HG03103 (cell line): Measurements from ENCODE around the gene ZFYVE16.
"Not testable (repeated sequence)": the region's sequence is repeated elsewhere in the genome, so short reads cannot be mapped to it uniquely, and the experiment has no call there.

ENCODE experiments used
- ATAC-seq: cut with Tn5 transposase; IDR thresholded peaks from one replicate; pipeline ENCODE4 v1.9.1; 2021; ENCODE audit warnings: low read depth; ENCODE audit not compliant: unreplicated experiment

The ZFYVE16 gene

GRCh38 chr5:80409367-80409966 lies 1.6 kb downstream of the ZFYVE16 start:
- no peak for ATAC-seq

DNA sequence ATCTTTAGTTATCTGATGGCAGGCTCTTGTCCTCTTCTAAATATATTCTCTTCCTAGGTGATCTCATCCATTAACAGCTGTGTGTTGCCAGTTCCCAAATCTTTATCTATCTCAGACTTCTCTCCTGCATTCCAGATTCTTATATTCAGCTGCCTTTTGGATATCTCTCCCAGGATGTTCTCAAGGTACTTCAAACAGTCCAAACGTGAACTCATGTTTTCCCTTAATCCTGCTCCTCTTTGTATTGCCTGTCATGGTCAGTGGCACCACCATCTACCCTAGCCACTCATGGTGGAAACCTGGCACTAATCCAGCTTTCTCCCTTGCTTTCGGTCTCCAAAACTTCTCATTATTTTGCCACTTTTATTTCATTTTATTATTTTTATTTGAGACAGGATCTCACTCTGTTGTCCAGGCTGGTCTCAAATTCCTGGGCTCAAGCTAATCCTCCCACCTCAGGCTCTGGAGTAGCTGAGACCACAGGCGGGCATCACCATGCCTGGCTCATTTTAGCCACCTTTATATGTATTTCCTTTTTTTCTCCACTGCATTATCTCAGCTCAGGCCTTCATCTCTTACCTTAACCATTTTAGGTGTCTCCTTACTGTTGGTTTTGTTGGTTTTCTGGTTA lies 3.8 kb downstream of the ZFYVE16 start:
- ATAC-seq = no peak

DNA sequence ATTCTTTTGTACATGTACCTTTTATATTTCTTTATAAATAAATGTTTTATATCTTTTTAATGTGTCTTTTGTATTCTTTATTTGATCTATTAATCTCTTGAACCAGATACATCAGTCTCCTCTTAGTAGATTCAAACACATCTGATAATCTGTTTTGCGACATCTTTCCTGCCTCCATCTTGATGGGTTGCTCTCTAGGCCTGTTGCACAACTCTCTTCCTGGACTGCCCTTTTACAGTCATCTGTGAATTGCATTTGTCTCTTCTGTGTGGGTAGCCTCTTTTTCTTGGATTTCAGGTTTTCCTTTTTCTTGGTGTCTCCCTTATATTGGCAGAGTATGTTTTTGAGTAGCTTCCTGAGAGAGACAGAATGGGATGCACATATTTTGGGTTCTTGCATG lies 6.2 kb downstream of the ZFYVE16 start:
- no peak for ATAC-seq

- no peak for ATAC-seq
These were observed 10.1 kb downstream of the ZFYVE16 start for GRCh38 chr5:80417973-80418372.

- not testable (repeated sequence) for ATAC-seq
These were observed 16.5 kb downstream of the ZFYVE16 start for GRCh38 chr5:80424365-80424764.

DNA sequence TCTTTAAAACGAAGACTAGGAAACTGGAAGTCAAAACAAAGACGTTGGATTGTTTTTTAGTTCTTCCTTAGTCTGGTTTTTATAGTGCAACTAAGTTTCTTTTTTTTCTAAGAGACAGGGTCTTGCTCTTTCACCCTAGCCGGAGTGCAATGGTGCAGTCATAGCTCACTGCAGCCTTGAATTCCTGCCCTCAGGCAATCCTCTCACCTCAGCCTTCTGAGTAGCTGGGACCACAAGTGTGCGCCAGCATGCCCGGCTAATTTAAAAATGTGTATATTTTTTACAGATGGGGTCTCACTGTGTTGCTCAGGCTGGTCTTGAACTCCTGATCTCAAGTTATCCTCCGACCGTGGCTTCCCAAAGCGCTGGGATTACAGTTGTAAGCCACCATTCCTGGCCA lies 27.6 kb downstream of the ZFYVE16 start:
- ATAC-seq = no peak

DNA sequence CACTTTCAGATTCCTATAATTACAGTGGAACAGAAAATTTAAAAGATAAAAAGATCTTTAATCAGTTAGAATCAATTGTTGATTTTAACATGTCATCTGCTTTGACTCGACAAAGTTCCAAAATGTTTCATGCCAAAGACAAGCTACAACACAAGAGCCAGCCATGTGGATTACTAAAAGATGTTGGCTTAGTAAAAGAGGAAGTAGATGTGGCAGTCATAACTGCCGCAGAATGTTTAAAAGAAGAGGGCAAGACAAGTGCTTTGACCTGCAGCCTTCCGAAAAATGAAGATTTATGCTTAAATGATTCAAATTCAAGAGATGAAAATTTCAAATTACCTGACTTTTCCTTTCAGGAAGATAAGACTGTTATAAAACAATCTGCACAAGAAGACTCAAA lies 29.5 kb downstream of the ZFYVE16 start:
- no peak for ATAC-seq

DNA sequence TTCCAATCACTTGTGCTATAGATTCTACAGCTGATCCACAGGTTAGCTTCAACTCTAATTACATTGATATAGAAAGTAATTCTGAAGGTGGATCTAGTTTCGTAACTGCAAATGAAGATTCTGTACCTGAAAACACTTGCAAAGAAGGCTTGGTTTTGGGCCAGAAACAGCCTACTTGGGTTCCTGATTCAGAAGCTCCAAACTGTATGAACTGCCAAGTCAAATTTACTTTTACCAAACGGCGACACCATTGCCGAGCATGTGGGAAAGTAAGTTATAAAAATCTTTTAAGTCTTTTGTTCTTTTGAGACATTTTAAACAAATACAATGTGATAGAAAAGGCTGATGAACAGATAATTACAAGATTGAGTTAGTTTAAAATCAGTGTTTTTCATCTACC lies 30.9 kb downstream of the ZFYVE16 start:
- no peak for ATAC-seq

DNA sequence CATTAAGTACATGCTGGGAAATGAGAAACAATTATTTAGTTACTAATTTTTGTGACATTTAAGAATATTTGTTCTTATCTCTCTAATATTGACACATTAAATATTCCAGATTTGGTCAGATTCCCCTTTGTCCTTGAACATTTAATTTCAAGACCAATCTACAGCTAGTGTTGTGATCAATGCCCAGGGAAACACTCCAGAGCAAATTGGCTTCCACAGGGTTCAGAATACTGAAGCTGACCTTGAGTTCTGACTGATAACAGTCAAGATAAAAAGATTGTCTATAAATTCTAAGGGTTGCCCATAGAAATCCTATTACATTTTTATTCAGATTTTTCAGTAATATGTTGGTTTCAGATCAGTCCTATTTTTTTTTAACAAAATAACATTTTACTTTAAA lies 31.3 kb downstream of the ZFYVE16 start:
- no peak for ATAC-seq

- ATAC-seq = no peak
These were observed 34.9 kb downstream of the ZFYVE16 start for GRCh38 chr5:80442742-80443141.

DNA sequence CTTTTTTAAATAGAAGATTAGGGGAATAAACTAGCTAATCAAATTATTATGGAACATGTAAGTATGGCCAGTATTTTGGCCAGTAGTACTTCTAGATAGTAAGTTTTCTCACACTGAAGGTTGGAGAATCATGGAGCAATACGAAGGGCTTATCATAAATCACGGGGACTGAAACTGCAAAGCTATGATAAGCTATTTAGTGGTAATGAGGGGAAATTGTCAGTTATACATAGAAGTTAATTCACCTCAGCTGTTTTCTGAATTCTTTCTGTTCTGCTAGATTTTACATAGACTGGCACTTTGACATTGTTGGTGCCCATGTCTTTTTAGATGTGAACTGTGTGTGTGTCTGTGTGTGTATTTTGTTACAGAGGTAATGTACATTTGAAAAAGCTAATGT lies 45.5 kb downstream of the ZFYVE16 start:
- ATAC-seq = no peak

- no peak for ATAC-seq
These were observed 55.4 kb downstream of the ZFYVE16 start for GRCh38 chr5:80463269-80463668.

GRCh38 chr5:80466669-80467485 lies 59.0 kb downstream of the ZFYVE16 start:
- no peak for ATAC-seq

DNA sequence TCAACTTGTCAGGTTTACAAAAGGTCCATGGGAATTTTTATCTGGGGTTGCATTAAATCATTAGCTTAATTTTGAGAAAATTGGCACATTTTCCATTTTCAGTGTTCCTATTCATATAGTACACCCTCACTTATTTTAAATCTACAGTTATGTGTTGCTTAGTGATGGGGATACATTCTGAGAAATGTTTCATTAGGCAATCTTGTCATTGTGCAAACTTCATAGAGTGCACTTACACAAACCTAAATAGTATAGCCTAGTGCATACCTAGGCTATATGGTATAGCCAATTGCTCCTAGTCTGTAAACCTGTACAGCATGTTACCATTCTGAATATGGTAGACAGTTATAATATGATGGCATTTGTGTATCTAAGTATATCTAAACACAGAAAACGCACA lies 60.3 kb downstream of the ZFYVE16 start:
- no peak for ATAC-seq

DNA sequence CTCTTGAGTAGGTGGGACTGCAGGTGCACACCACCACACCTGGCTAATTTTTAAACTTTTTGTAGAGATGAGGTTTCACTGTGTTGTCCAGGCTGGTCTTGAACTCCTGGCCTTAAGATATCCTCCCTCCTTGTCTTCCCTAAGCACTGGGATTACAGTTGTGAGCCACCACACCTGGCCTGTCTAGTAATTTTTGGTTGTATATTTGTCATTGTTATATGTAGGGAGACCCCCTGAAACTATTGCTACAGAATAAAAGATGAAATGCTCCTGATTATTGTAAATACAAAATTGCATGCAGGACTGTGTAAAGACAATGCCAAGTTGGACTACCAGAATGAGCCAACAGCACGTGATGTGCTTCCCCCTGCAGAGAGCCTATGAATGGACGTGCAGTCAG lies 62.8 kb downstream of the ZFYVE16 start:
- not testable (repeated sequence) for ATAC-seq

DNA sequence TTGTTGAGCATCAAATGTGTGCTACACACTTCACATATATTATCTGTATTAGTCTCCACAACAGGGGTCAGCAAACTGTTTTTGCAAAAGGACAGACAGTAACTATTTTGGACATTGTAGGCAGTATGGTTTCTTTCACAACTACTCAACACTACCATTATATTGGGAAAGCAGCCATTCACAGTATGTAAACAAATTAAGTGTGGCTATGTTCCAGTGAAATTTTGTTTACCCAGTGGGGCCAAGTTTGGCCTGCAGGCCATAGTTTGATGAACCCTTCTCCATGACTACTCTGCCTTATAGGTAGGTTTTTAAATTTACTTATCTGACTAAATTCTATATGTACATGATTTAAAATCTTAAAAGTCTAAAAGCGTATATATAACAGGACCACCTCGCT lies 67.1 kb downstream of the ZFYVE16 start:
- ATAC-seq = no peak

DNA sequence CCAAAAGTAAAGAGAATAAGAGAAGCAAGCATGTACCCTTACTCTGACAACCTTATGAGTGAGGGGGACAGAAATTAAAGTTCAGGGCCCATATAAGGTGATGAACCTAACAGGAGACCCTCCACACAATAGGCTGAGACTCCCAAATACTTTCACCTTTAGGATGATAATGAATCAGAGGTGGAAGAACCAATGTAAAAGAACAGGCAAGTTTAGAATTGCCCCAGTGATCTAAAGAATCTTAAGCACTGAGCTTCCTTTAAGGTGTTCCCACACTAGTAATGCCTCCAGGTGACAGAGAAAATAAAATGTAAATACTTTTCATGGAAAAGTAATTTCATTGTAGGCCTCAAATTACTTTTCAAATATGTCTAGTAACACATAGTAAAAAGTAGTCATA lies 71.8 kb downstream of the ZFYVE16 start:
- no peak for ATAC-seq

DNA sequence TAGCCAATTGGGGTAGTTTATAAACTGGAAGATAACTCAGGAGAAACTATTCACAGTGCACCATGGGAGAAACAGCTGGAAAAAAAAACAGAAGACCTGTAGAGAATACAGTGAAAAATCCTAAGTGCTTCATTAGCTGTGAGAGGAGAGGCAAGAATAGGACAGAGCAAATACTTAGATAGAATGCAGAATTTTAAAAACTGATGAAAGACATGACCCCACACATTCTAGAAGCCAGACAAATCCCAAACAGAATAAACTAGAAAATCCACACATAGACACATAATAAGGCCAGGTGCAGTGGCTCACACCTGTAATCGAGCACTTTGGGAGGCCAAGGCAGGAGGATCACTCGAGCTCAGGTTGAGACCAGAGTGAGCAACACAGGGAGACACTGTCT lies 72.5 kb downstream of the ZFYVE16 start:
- no peak for ATAC-seq

GRCh38 chr5:80481019-80481893 lies 73.4 kb downstream of the ZFYVE16 start:
- ATAC-seq = no peak

DNA sequence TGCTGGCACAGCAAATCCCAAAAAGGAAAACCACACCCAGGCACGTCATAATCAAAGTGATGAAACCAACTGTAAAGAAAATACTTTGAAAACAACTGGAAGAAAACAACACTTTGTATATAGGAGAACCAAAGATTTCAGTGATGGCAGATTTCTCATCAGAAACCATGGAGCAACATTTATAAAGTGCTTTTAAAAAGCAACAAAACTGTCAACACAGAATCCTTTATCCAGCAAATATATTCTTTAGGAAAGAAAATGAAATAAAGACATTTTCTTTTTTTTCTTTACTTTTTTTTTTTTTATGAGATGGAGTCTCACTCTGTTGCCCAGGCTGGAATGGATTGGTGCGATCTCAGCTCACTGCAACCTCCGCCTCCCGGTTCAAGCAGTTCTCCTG lies 74.7 kb downstream of the ZFYVE16 start:
- ATAC-seq = no peak

DNA sequence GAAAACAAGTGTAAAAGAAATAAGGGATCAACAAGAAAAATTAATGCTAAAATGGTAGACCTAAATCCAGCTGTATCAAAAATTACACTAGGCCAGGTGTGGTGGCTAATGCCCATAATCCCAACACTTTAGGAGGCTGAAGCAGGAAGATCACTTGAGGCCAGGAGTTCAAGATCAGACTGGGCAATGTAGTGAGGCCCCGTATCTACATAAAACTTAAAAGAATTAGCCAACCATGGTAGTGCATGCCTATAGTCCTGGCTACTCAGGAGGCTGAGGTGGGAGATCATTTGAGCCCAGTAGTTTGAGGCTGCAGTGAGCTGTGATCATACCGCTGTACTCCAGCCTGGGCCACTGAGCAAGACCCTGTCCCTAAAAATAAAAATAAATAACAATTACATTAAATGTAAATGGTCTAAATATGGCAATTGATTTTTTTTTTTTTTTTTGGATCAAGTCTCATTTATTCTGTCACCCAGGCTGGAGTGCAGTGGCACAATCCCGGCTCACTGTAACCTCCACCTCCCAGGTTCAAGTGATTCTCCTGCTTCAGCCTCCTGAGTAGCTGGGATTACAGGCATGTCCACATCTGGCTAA lies 75.9 kb downstream of the ZFYVE16 start:
- ATAC-seq = no peak
